Chondrocyte (in vitro differentiated cells): ENCODE results near the gene BMP8A. TPM values are rescaled to one million over a fixed set of nuclear protein-coding genes. Genes with fewer than 3 reads are reported as not detected.
A peak's percentile ranks its signal among the peaks of the same experiment; 100 is the strongest.
"Not testable (repeated sequence)": the region's sequence is repeated elsewhere in the genome, so short reads cannot be mapped to it uniquely, and the experiment has no call there.

ENCODE experiments used
- DNase-seq: peaks from one replicate; pipeline ENCODE4 v3.0.0; 2021; ENCODE audit warnings: mixed read lengths, low spot score
- H3K27ac Mint-ChIP-seq: one replicate; pipeline ENCODE4 v1.8.0; 2021; ENCODE audit warnings: mild to moderate bottlenecking, moderate library complexity, mixed read lengths; ENCODE audit not compliant: unreplicated experiment
- H3K27me3 Mint-ChIP-seq: 2 replicates; pipeline ENCODE4 v1.8.0; 2021; ENCODE audit warnings: low read depth, mixed read lengths
- H3K36me3 Mint-ChIP-seq: 2 replicates; pipeline ENCODE4 v1.8.0; 2021; ENCODE audit warnings: low read depth, mixed read lengths
- H3K4me1 Mint-ChIP-seq: 2 replicates; pipeline ENCODE4 v1.8.0; 2021; ENCODE audit warnings: low read depth, mild to moderate bottlenecking, mixed read lengths
- H3K4me3 Mint-ChIP-seq: one replicate; pipeline ENCODE4 v1.8.0; 2021; ENCODE audit warnings: mild to moderate bottlenecking, moderate library complexity, mixed read lengths; ENCODE audit not compliant: unreplicated experiment
- H3K9me3 Mint-ChIP-seq: 2 replicates; pipeline ENCODE4 v1.8.0; 2021; ENCODE audit warnings: low read depth, mixed read lengths
- total RNA-seq: library from RNA; stranded (reverse); gene quantifications from 3 replicates; pipeline ENCODE4 v1.2.1, GENCODE V29; 2021
- TF ChIP-seq, protein P1 (sequence below): fragments of 200-600 bp; sonication (generic); IDR thresholded peaks from 2 replicates; pipeline ENCODE4 v1.5.0; 2021; ENCODE audit warnings: antibody characterized with exemption, mild to moderate bottlenecking, moderate library complexity

Gene BMP8A
- total RNA-seq, 1 donor from 2014 or later: 0.12 TPM

DNA sequence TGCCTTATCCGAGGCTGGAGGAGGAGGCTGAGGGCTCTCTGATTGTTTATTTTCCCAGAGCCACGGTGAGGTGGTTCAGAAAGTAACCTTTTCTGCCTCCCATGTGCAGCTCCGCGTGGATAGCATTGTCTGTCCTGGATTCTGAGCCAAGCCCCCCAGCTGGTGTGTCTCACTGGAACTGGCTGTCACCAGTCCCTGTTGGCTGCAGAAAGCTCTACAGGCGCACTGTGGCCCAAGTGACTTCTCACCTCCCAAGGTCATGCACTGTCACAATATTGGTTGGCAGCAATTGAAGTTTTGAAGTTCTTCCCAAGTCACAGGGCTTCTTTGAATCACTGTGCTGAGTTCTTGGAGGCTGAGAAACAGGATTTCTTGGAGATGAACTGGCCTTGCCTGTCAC is 8.2 kb downstream of the BMP8A start:
- Mint-ChIP-seq H3K4me3 (no peak overlapping the region), H3K9me3 (peaks cover 3% of the 10 kb centered on the region), H3K27ac (no peak overlapping the region), H3K27me3 (no peaks in the 10 kb centered on the region), H3K36me3 (peaks cover 2% of the 10 kb centered on the region), H3K4me1 (peaks cover 6% of the 10 kb centered on the region)
- TF ChIP-seq, protein P1, sequence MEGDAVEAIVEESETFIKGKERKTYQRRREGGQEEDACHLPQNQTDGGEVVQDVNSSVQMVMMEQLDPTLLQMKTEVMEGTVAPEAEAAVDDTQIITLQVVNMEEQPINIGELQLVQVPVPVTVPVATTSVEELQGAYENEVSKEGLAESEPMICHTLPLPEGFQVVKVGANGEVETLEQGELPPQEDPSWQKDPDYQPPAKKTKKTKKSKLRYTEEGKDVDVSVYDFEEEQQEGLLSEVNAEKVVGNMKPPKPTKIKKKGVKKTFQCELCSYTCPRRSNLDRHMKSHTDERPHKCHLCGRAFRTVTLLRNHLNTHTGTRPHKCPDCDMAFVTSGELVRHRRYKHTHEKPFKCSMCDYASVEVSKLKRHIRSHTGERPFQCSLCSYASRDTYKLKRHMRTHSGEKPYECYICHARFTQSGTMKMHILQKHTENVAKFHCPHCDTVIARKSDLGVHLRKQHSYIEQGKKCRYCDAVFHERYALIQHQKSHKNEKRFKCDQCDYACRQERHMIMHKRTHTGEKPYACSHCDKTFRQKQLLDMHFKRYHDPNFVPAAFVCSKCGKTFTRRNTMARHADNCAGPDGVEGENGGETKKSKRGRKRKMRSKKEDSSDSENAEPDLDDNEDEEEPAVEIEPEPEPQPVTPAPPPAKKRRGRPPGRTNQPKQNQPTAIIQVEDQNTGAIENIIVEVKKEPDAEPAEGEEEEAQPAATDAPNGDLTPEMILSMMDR: no peak
- DNase-seq: peak; percentile 35

DNA sequence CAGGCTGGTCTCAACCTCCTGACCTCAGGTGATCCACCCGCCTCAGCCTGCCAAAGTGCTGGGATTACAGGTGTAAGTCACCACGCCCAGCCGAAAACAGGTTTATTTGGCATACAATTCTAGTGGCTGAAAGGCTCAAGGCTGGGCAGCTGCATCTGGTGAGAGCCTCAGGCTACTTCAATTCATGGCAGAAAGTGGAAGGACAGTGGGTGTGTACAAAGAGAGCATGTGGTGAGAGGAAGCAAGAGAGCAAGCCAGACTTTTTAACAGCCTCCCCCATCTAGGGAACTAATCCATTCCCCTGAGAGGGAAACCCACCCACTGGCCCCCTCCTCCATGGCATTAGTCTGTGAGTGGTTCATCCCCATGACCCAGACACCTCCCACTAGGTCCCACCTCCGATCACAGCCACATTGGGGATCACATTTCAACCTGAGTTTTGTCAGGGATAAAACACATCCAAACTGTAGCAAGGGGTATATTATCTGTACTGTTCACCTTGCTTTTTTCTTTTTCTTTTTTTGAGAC is 9.5 kb downstream of the BMP8A start:
- H3K27ac Mint-ChIP-seq: no peak overlapping the region
- DNase-seq: peak; percentile 20
- H3K27me3 Mint-ChIP-seq: no peaks in the 10 kb centered on the region
- TF ChIP-seq, protein P1: no peak
- peaks cover 3% of the 10 kb centered on the region for H3K9me3 Mint-ChIP-seq
- H3K36me3 Mint-ChIP-seq: peaks cover 2% of the 10 kb centered on the region
- peaks cover 6% of the 10 kb centered on the region for H3K4me1 Mint-ChIP-seq
- no peak overlapping the region for H3K4me3 Mint-ChIP-seq

DNA sequence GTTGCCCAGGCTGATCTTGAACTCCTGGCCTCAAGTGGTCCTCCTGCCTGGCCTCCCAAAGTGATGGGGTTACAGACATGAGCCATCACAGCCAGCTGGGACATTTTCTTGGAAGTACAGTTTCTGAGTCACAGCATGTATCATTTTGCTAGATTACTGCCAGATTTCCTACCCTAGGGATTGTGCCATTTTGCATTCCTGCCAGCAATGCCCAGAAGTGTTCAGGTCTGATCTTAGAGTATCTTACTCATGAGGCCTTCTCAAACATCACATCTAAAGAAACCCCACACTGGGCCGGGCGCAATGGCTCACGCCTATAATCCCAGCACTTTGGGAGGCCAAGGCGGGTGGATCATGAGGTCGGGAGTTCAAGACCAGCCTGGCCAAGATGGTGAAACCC is 10.2 kb downstream of the BMP8A start:
- Mint-ChIP-seq H3K27ac (no peak overlapping the region), H3K4me3 (no peak overlapping the region), H3K4me1 (peaks cover 6% of the 10 kb centered on the region), H3K9me3 (peaks cover 3% of the 10 kb centered on the region), H3K36me3 (peaks cover 2% of the 10 kb centered on the region), H3K27me3 (no peaks in the 10 kb centered on the region)
- DNase-seq: peak; percentile 26
- TF ChIP-seq, protein P1: no peak

DNA sequence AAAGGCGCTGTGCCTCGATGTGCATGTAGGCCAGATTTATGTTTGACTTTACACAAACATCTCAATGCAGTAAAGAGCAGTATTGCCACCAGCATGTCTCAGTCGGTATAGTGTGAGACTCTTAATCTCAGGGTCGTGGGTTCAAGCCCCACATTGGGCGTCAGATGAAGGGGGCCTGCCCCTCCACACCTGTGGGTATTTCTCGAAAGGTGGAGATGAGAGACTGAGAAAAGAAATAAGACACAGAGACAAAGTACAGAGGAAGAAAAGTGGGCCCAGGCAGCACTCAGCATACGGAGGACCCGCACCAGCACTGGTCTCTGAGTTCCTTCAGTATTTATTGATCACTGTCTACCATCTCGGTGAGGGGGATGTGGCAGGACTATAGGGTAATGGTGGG is 13.0 kb downstream of the BMP8A start:
- peaks cover 17% of the 10 kb centered on the region for H3K4me1 Mint-ChIP-seq
- not testable (repeated sequence) for H3K36me3 Mint-ChIP-seq, H3K27me3 Mint-ChIP-seq, H3K27ac Mint-ChIP-seq, H3K9me3 Mint-ChIP-seq, H3K4me3 Mint-ChIP-seq
- peak; percentile 69 for DNase-seq

DNA sequence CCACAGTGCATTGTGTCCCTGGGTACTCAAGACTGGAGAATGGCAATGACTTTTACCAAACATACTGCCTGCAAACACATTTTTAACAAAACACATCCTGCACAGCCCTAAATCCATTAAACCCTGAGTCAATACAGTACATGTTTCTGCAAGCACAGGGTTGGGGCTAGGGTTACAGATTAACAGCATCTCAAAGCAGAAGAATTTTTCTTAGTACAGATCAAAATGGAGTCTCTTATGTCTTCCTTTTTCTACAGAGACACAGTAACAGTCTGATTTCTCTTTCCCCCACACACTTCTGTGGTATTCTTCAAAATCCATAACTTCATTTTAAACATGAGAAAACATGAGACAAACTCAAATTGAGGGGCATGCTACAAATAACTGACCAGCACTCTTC is 13.9 kb downstream of the BMP8A start:
- H3K27me3 Mint-ChIP-seq: no peaks in the 10 kb centered on the region
- no peak for DNase-seq
- peaks cover 3% of the 10 kb centered on the region for H3K9me3 Mint-ChIP-seq
- H3K4me1 Mint-ChIP-seq: peaks cover 19% of the 10 kb centered on the region
- TF ChIP-seq, protein P1: no peak
- no peak overlapping the region for H3K27ac Mint-ChIP-seq
- peaks cover 2% of the 10 kb centered on the region for H3K36me3 Mint-ChIP-seq
- no peak overlapping the region for H3K4me3 Mint-ChIP-seq

DNA sequence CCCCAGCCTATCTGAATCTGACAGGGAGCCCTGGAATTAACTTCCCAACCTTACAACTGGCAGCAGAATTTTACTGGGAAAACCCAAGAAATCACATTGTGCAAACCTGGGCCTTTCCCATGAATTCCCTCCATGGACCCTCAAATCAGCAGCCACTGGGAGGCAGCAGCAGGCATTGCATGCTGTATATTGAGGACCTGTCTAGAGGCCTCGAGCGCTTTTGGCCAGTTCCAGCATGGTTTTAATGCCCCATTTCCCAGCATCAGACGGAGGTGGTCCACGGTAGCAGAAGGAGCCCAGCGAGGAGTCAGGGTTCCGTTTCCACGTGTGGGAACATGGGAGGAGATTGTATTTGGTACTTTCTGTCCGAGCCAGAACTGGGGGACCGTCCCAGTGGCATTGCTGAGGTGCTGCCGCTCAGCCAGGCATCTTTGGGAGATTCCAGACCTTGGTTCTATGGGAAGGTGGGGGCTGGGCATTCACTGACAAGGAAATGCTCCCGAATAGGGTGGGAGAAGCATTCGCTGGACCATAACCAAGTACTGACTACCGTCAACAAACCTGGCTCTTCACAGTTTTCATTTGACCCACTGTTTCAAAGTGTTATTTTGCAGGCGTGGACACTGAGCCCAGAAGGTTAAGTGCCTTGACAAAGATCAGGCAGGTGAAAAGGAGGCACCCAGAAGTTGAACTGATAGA is 15.9 kb downstream of the BMP8A start:
- peaks cover 13% of the 10 kb centered on the region for H3K4me1 Mint-ChIP-seq
- peaks cover under 1% of the 10 kb centered on the region for H3K9me3 Mint-ChIP-seq
- DNase-seq: peak; percentile 36
- no peak overlapping the region for H3K4me3 Mint-ChIP-seq
- TF ChIP-seq, protein P1: peak; percentile 67
- no peaks in the 10 kb centered on the region for H3K27me3 Mint-ChIP-seq
- H3K27ac Mint-ChIP-seq: no peak overlapping the region
- peaks cover under 1% of the 10 kb centered on the region for H3K36me3 Mint-ChIP-seq
